Hematopoietic multipotent progenitor cell treated with erythropoietin and hydrocortisone succinate and interleukin-3 and kit ligand, for 4 days (in vitro differentiated cells): Measurements from ENCODE around the gene TSPAN17.
A peak's percentile ranks its signal among the peaks of the same experiment; 100 is the strongest.
"Not testable (repeated sequence)": the region's sequence is repeated elsewhere in the genome, so short reads cannot be mapped to it uniquely, and the experiment has no call there.

Experiments used
- DNase-seq: peaks from one replicate; pipeline ENCODE4 v3.0.0-alpha.2; 2015

The TSPAN17 gene

DNA sequence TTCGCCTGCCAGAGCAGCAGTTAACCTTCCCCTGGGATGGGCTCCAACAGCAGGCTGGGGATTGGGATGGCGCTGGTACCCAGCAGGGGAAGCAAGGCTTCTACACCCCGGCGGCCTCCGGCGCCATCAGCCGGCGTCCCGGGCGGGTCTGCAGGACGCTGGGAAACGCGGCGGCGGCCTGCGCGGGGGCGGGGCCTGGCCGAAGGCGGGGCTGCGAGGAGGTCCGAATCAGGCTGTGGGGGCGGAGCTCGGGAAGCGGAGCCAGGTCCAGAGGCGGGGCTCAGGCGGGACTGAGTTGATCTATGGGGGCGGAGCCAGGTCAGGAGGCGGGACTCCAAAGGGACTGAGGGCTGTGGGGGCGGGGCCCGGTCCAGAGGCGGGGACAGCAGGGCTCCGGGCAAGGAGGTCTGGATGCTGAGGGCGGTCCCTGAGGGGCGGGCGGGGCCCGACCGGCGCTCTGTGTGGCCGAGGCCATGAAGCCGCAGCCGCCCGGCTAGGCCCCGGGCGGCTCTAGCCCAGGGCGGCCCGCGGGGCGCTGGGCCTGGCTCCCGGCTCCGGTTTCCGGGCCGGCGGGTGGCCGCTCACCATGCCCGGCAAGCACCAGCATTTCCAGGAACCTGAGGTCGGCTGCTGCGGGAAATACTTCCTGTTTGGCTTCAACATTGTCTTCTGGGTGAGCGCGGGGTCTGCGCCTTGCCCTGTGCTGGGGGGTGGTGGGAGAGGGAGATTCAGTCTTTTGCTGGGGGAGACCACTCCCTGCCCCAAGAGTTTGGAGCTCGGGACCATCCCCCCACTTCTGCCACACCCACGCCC lies at the start of gene TSPAN17:
Gene TSPAN17, plus strand, starts transcription at position 455 of the 813 bp plus-strand sequence. Its CDS starts 132 bp downstream, at position 587.
- peak; percentile 100 for DNase-seq

DNA sequence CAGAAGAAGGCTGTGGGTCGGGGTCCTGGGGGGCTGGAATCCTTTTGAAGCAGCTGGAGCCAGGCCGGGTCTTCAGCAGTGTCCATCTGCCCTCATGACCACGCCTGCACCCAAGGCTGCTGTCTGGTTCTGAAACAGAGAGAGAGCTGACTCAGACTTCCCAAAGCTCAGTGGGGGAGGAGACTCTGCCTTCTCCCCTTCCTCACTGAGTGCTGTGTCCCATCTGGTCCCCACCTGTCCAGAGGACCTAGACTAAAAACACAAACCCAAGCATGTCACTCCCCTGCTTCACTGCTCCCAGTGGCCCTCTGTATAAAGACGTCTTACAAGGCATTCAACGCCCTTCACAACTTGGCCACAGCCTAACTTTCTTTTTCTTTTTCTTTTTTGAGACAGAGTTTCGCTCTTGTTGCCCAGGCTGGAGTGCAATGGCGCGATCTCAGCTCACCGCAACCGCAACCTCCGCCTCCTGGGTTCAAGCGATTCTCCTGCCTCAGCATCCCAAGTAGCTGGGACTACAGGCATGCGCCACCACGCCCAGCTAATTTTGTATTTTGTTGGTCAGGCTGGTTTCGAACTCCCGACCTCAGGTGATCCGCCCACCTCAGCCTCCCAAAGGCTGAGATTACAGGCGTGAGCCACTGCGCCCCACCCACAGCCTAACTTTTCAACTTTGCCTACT lies 47.4 kb upstream of the TSPAN17 start:
- DNase-seq: not testable (repeated sequence)

GRCh38 chr5:176601901-176602482 lies 45.3 kb upstream of the TSPAN17 start:
- no peak for DNase-seq

- DNase-seq: no peak
These were observed 44.2 kb upstream of the TSPAN17 start for GRCh38 chr5:176603091-176603490.

- DNase-seq: no peak
These were observed 41.3 kb upstream of the TSPAN17 start for GRCh38 chr5:176606032-176606431.

GRCh38 chr5:176606875-176607274 lies 40.4 kb upstream of the TSPAN17 start:
- no peak for DNase-seq

DNA sequence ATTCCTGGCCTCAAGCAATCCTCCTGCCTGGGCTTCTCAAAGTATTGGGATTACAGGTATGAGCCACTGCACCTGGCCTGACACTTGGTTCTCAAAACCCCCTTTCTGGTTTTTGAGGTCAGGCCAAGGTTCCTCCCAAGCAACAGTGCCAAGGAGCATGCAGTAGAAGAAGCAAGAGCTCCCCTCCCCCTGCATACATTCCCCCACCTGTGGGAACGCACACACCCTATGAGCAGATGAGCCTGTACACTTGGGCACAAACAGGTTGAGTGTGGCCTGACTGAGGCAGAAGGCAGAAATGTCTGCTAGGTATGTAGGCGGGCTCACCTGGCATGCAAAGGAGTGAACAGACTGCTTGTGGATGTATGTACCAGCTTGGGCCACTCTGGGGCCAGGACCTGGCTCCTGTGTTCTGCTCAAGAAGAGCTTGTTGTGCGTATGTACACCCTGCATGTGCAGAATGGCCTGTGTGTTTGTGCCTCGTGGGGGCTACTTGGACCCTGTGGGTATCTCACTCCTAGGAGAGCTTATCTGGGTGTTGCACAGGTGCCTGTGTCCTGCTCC lies 39.1 kb upstream of the TSPAN17 start:
- DNase-seq: no peak

DNA sequence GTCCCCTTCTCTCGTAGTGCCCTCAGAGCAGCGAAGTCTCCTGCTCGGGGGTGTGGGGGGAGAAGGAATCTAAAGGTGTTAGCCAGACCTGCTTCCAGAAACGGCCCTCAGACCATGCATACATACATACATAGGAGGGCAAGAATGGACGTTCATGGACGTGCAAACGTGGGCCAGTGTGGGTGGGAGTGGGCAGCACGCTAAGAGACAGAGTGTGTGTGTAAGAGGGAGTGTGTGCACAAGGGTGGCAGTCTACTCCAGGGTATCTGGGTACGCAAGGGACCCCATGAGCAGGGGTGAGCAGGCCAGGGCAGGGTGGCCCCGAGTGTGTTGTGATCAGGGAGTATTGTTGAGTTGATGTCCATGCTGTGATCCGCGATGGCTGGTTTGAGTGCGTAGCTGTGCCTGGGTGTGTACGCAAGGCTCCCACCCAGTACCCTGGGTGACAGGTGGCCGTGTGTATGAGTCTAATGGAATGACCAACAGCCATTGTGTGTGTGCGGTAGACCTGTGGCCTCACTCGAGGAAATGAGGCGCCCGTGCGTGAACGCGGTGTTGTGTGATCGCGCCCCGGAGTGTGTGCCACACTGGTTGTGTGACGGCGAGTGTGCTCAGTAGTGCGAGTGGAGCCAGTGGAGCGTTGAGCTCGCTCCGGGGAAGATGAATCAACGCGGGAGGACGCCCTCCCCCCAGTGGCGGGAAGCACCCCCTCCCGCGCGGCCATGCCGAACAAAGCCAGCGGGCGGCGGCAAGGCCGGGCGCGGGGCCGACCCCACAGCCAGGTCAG lies 38.2 kb upstream of the TSPAN17 start:
- no peak for DNase-seq

DNA sequence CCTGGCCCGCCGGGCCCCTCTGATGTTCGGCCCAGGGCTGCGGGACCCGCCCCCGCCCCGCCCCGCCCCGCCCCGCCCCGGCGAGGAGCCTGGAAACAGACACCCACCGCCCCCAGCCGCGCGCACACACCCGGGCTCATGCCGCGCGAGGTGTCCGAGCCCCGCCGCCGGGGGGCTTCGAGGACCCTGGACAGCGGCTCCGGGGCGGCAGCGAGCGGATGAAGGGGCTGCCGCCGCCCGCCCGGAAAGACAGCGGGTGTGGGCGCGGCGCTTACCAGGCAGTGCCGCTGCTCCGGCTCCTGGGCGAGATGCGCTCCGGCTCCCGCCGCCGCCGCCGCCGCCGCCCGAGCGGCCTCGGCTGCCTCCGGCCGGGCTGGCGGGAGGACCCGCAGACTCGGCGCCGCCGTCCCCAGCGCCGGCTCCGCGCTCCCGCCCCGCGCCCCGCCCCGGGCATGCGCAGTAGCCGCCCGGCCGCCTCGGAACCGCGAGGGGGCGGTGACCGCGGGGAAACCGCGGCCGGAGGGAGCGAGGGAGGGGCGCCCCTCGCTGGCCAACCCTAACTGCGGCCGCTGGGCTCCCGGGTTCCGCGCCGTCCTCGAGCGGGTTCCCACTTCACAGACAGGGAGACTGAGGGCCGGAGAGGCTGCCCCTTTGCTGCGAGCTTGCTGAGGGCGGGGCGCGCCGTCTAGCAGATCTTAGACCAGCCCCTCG lies 37.4 kb upstream of the TSPAN17 start, which contains the start of gene GPRIN1:
Gene GPRIN1, minus strand, starts transcription at position 433 of the 711 bp plus-strand sequence. CDS start 10,322 bp downstream, outside the sequence.
- peak; percentile 72 for DNase-seq

GRCh38 chr5:176610435-176610773 lies 36.9 kb upstream of the TSPAN17 start:
- no peak for DNase-seq

DNA sequence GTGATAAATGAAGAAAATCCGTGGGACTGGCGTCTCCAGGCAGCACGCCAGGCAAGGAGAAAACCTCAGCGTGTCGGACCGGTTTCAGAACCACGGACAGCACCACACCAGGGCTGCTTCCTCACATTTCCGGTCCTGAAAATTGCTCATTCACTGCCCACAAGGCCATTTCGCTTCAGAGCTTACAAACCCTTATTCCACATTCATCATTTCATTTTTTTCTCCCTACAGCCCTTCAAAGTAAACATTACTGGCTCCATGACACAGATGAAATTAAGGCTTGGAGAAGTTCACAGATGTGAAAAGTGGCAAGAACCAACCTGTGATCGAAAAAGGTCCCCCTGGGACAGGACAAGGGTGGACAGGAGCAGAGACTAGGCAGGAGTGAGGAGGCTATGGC lies 35.8 kb upstream of the TSPAN17 start:
- peak; percentile 89 for DNase-seq

GRCh38 chr5:176612008-176612407 lies 35.3 kb upstream of the TSPAN17 start:
- DNase-seq: no peak

DNA sequence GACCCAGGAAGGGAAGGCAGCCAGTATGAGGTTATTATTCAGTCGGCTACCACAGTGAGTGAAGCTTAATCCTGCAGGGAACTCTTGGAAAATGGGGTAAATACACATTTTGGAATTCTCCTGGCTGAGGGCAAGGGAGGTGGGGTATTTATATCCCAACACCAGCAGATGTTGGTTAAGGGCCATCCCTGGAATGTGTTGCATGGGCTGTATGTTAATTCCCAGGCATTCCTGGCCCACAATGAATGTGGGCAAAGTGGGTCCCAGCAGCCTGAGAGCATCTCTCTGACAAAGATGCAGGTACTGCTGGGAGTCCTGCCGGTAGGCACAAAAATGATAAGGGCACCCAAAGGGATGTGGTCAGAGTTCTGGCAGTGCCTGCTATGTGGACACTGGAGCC lies 34.4 kb upstream of the TSPAN17 start:
- DNase-seq: no peak

DNA sequence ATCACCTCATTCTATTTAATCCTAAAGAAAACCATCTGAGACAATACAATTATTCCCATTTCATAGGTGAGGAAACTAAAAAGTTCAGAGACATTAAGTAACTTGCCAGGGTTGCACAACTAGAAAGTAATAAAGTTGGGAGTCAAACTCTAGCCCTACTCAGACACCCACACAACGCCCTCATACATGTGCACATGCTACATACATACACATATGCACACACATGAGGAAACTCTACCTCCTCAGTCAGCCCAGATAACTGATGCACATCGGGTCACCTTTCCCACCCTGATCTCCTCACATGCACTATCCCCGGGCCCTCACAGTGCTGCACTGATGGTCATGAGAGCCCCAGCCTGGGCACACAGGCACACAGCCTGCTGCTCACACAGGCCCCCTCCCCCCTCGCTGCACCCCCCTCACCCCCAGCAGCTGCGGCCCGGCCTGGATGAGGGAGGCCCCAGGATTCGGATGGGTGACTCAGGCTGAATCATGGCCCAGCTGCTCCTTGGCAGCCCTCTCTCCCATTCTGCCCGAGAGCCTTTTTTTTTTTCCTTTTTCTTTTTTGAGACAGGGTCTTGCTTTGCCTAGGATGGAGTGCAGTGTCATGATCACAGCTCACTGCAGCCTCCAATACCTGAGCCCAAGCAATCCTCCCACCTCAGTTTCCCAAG lies 32.3 kb upstream of the TSPAN17 start:
- DNase-seq: no peak

GRCh38 chr5:176616511-176616910 lies 30.8 kb upstream of the TSPAN17 start:
- DNase-seq: no peak

- DNase-seq: no peak
These were observed 28.5 kb upstream of the TSPAN17 start for GRCh38 chr5:176618783-176619182.

GRCh38 chr5:176619203-176619568 lies 28.1 kb upstream of the TSPAN17 start:
- DNase-seq: peak; percentile 94

- DNase-seq: no peak
These were observed 27.5 kb upstream of the TSPAN17 start for GRCh38 chr5:176619569-176620332.

DNA sequence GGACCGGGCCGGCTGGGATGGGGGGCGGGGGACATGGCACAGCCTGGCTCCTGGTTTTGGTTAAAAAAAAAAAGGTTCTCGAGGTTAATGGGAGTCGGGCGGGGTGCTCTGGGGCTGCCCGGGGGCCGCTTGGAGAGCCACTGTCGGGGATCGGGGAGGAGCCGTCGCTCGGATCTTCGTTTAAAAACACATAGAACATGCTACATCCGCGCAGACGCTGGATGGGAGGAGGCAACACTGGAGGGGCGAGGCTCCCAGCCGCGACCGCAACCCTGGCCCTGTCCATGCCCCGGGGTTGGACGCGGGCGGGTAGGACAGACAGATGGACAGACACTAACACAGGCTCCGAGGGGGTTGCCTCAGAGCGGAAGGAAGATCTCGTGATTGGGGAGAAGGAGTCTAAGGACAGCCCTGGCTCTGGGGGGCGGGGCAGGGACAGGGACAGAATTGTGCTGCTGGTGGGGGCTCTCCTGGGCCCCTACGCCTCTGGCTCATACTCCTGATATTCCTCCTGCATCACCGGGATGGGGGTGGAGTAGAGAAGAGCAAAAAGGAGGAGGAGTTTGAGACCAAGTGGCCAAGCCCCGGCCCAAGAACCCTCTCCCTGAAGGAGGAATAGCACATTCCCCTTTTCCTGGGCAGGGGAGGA lies 26.8 kb upstream of the TSPAN17 start:
- peak; percentile 64 for DNase-seq

GRCh38 chr5:176621661-176622079 lies 25.6 kb upstream of the TSPAN17 start:
- peak; percentile 54 for DNase-seq
